Measurements from ENCODE around the gene NPHP4. TPM values are rescaled to one million over a fixed set of nuclear protein-coding genes. Genes with fewer than 3 reads are reported as not detected.

NPHP4 gene
- polyA plus RNA-seq, 1 of the 3 experiments (the other 2 are of a cell fraction), result 7.0 TPM

- no peaks in the 10 kb centered on the region for H4K20me1 ChIP-seq (ENCODE audit: insufficient read depth)
- no peak overlapping the region for H3K27ac ChIP-seq (ENCODE audit: low read depth in 2 of 2, low read length in 1 of 2)
- peaks cover 0 to 19% of the 10 kb centered on the region in 2 experiments for H3K36me3 ChIP-seq (replicated peaks in 1 of 2; ENCODE audit: control insufficient read depth in 1 of 2, insufficient read depth in 2 of 2, low read length in 1 of 2)
- no peak overlapping the region for H3K4me3 ChIP-seq (ENCODE audit: low read depth in 2 of 2, low read length in 1 of 2)
- ChIA-PET POLR2A (no interaction called here), CTCF (interaction anchor here (5.2 kb wide), 1 partner anchor 11 kb away, joined by 44 read pairs; no protein-coding TSS in a partner anchor)
- H3K4me2 ChIP-seq, result no peak overlapping the region
- no peak for DNase-seq
- TF ChIP-seq POLR2AphosphoS5 (IDR thresholded peaks at IDR 0.05; ENCODE audit: low read depth, low read length) (no peak), USF1 (IDR thresholded peaks at IDR 0.05; ENCODE audit: borderline replicate concordance, low read depth) (no peak), GABPA (IDR thresholded peaks at IDR 0.05; ENCODE audit: low read depth) (no peak), CHD2 (IDR thresholded peaks at IDR 0.05; ENCODE audit: low read length, partially characterized antibody) (no peak), RCOR1 (IDR thresholded peaks at IDR 0.05; ENCODE audit: low read length) (no peak), NFIC (IDR thresholded peaks at IDR 0.05; ENCODE audit: borderline replicate concordance) (no peak), MEF2A (IDR thresholded peaks at IDR 0.05; ENCODE audit: borderline replicate concordance, low read depth) (no peak), ELF1 (IDR thresholded peaks at IDR 0.05) (no peak), EZH2phosphoT487 (IDR thresholded peaks at IDR 0.05; ENCODE audit: borderline replicate concordance, low read depth) (no peak), FOXM1 (IDR thresholded peaks at IDR 0.05; ENCODE audit: low read depth) (no peak), RXRA (IDR thresholded peaks at IDR 0.05; ENCODE audit: borderline replicate concordance, low read depth) (no peak), SMC3 (IDR thresholded peaks at IDR 0.05; ENCODE audit: low read depth, low read length) (no peak), USF2 (IDR thresholded peaks at IDR 0.05; ENCODE audit: borderline replicate concordance, low read depth, low read length) (no peak)
- no peaks in the 10 kb centered on the region for H3F3A ChIP-seq (replicated peaks; ENCODE audit: insufficient read depth)
- H3K9me3 ChIP-seq, result no peaks in the 10 kb centered on the region
- no peaks in the 10 kb centered on the region for H3K79me2 ChIP-seq (ENCODE audit: insufficient read depth)
- WGBS (ENCODE audit: low lambda C conversion rate), result 90% methylated on average over 8 of the region's 12 CpGs
- H3K27me3 ChIP-seq (ENCODE audit: insufficient read depth), result no peaks in the 10 kb centered on the region
- H2AFZ ChIP-seq (ENCODE audit: low read depth), result no peak overlapping the region
- H3K9me2 ChIP-seq, result no peaks in the 10 kb centered on the region
- no peak overlapping the region for H3K9ac ChIP-seq
- no peaks in the 10 kb centered on the region for H3K4me1 ChIP-seq (ENCODE audit: control insufficient read depth in 1 of 2, insufficient read depth in 2 of 2, low read depth in 1 of 2, low read length in 1 of 2)
Observed at GRCh38 chr1:5905436-5905835, 86.8 kb downstream of the NPHP4 start.

GRCh38 chr1:5904551-5904950 lies 87.7 kb downstream of the NPHP4 start:
- H3K4me2 ChIP-seq, result no peak overlapping the region
- no peaks in the 10 kb centered on the region for H3K9me2 ChIP-seq
- H3K4me1 ChIP-seq (ENCODE audit: control insufficient read depth in 1 of 2, insufficient read depth in 2 of 2, low read depth in 1 of 2, low read length in 1 of 2), result no peaks in the 10 kb centered on the region
- H3K27me3 ChIP-seq (ENCODE audit: insufficient read depth), result no peaks in the 10 kb centered on the region
- no peak for DNase-seq
- H3K9ac ChIP-seq, result no peak overlapping the region
- peaks cover 0 to 19% of the 10 kb centered on the region in 2 experiments for H3K36me3 ChIP-seq (replicated peaks in 1 of 2; ENCODE audit: control insufficient read depth in 1 of 2, insufficient read depth in 2 of 2, low read length in 1 of 2)
- no peak overlapping the region for H2AFZ ChIP-seq (ENCODE audit: low read depth)
- H3K4me3 ChIP-seq (ENCODE audit: low read depth in 2 of 2, low read length in 1 of 2), result no peak overlapping the region
- ChIA-PET POLR2A (no interaction called here), CTCF (interaction anchor here (5.2 kb wide), 1 partner anchor 12 kb away, joined by 44 read pairs; no protein-coding TSS in a partner anchor)
- H3K79me2 ChIP-seq (ENCODE audit: insufficient read depth), result no peaks in the 10 kb centered on the region
- no peaks in the 10 kb centered on the region for H3K9me3 ChIP-seq
- H3K27ac ChIP-seq (ENCODE audit: low read depth in 2 of 2, low read length in 1 of 2), result no peak overlapping the region
- no peaks in the 10 kb centered on the region for H4K20me1 ChIP-seq (ENCODE audit: insufficient read depth)
- no peaks in the 10 kb centered on the region for H3F3A ChIP-seq (replicated peaks; ENCODE audit: insufficient read depth)
- 97% methylated on average over 11 of the region's 12 CpGs for WGBS (ENCODE audit: low lambda C conversion rate)
- TF ChIP-seq EZH2phosphoT487 (IDR thresholded peaks at IDR 0.05; ENCODE audit: borderline replicate concordance, low read depth) (no peak), ZBTB33 (IDR thresholded peaks at IDR 0.05; ENCODE audit: borderline replicate concordance, low read depth) (no peak), REST (IDR thresholded peaks at IDR 0.05; ENCODE audit: low read depth, low read length) (no peak), RXRA (IDR thresholded peaks at IDR 0.05; ENCODE audit: borderline replicate concordance, low read depth) (no peak), GATA2 (CRISPR knock-in tag; IDR thresholded peaks at IDR 0.05) (no peak), EP300 (IDR thresholded peaks at IDR 0.05; ENCODE audit: borderline replicate concordance in 1 of 2, low read depth in 1 of 2, low read length in 1 of 2) (no peak), IRF3 (IDR thresholded peaks at IDR 0.05; ENCODE audit: low read depth, low read length) (no peak), PBX3 (IDR thresholded peaks at IDR 0.05) (no peak)
